ENCODE measurements around the gene RABAC1. TPM values are rescaled to one million over a fixed set of nuclear protein-coding genes. Genes with fewer than 3 reads are reported as not detected.

RABAC1 gene
- total RNA-seq, 1 donor = 44.6 TPM

- Histone ChIP-seq H3K27me3 (ENCODE audit: insufficient read depth, low read length) (peaks cover 35% of the 10 kb centered on the region), H3K4me3 (ENCODE audit: low read length) (no peak overlapping the region), H3K4me1 (ENCODE audit: insufficient read depth, low read length) (peaks cover 30% of the 10 kb centered on the region), H3K9me3 (ENCODE audit: low read depth, low read length) (no peaks in the 10 kb centered on the region)
These were observed 47.9 kb downstream of the RABAC1 start for GRCh38 chr19:41910992-41911888.

GRCh38 chr19:41910240-41910991 is 48.7 kb downstream of the RABAC1 start:
- Histone ChIP-seq H3K4me1 (ENCODE audit: insufficient read depth, low read length) (peaks cover 23% of the 10 kb centered on the region), H3K27me3 (ENCODE audit: insufficient read depth, low read length) (peaks cover 28% of the 10 kb centered on the region), H3K4me3 (ENCODE audit: low read length) (no peak overlapping the region), H3K9me3 (ENCODE audit: low read depth, low read length) (no peaks in the 10 kb centered on the region)

GRCh38 chr19:41909706-41910105 is 49.4 kb downstream of the RABAC1 start:
- peaks cover 19% of the 10 kb centered on the region for H3K4me1 ChIP-seq (ENCODE audit: insufficient read depth, low read length)
- H3K4me3 ChIP-seq (ENCODE audit: low read length) = no peak overlapping the region
- H3K9me3 ChIP-seq (ENCODE audit: low read depth, low read length) = no peaks in the 10 kb centered on the region
- peaks cover 24% of the 10 kb centered on the region for H3K27me3 ChIP-seq (ENCODE audit: insufficient read depth, low read length)

- H3K9me3 ChIP-seq (ENCODE audit: low read depth, low read length) = no peaks in the 10 kb centered on the region
- H3K27me3 ChIP-seq (ENCODE audit: insufficient read depth, low read length) = peaks cover 20% of the 10 kb centered on the region
- H3K4me3 ChIP-seq (ENCODE audit: low read length) = no peak overlapping the region
- peaks cover 15% of the 10 kb centered on the region for H3K4me1 ChIP-seq (ENCODE audit: insufficient read depth, low read length)
These were observed 50.2 kb downstream of the RABAC1 start for GRCh38 chr19:41908724-41909464.

GRCh38 chr19:41907994-41908615 is 51.0 kb downstream of the RABAC1 start:
- peaks cover 8% of the 10 kb centered on the region for H3K4me1 ChIP-seq (ENCODE audit: insufficient read depth, low read length)
- H3K9me3 ChIP-seq (ENCODE audit: low read depth, low read length) = no peaks in the 10 kb centered on the region
- H3K4me3 ChIP-seq (ENCODE audit: low read length) = no peak overlapping the region
- peaks cover 14% of the 10 kb centered on the region for H3K27me3 ChIP-seq (ENCODE audit: insufficient read depth, low read length)

GRCh38 chr19:41906916-41907680 is 52.0 kb downstream of the RABAC1 start:
- Histone ChIP-seq H3K27me3 (ENCODE audit: insufficient read depth, low read length) (peaks cover 10% of the 10 kb centered on the region), H3K4me3 (ENCODE audit: low read length) (no peak overlapping the region), H3K4me1 (ENCODE audit: insufficient read depth, low read length) (peaks cover 4% of the 10 kb centered on the region), H3K9me3 (ENCODE audit: low read depth, low read length) (no peaks in the 10 kb centered on the region)

Other genes with a start within 250 kb of the RABAC1 start
- 0.10 TPM for gene CEACAM6, start 203.8 kb downstream of the RABAC1 start, total RNA-seq
- gene CEACAM3, start 162.7 kb downstream of the RABAC1 start, total RNA-seq = 0.52 TPM
- not detected for gene LYPD4, start 114.6 kb downstream of the RABAC1 start, total RNA-seq
- gene DMRTC2, start 114.3 kb downstream of the RABAC1 start, total RNA-seq = not detected
- 1,086 TPM for gene RPS19, start 99.1 kb downstream of the RABAC1 start, total RNA-seq
- 47.3 TPM for gene CD79A, start 82.0 kb downstream of the RABAC1 start, total RNA-seq
- 200 TPM for gene ARHGEF1, start 76.1 kb downstream of the RABAC1 start, total RNA-seq
- gene ERFL, start 30.9 kb downstream of the RABAC1 start, total RNA-seq = 0.21 TPM
- 1.7 TPM for gene ATP1A3, start 34.9 kb upstream of the RABAC1 start, total RNA-seq
- 0.21 TPM for gene GRIK5, start 110.9 kb upstream of the RABAC1 start, total RNA-seq
- 21.5 TPM for gene ZNF574, start 116.8 kb upstream of the RABAC1 start, total RNA-seq
- 8.3 TPM for gene POU2F2, start 173.1 kb upstream of the RABAC1 start, total RNA-seq

All from mononuclear cell (primary cell).